GM23248 (cell line): ENCODE data around the gene C2CD2.

Experiments
- EZH2 ChIP-seq: fragments of 200-600 bp; sonication (generic); IDR thresholded peaks from 2 replicates; pipeline ENCODE4 v1.6.1; 2018; ENCODE audit warnings: antibody characterized with exemption, mild to moderate bottlenecking; ENCODE audit not compliant: insufficient read depth, poor library complexity, severe bottlenecking
- EZH2phosphoT487 ChIP-seq: fragments of 200-600 bp; sonication (generic); IDR thresholded peaks from 2 replicates; pipeline ENCODE4 v1.6.1; 2018; ENCODE audit warnings: antibody characterized with exemption, moderate library complexity, mild to moderate bottlenecking, low read depth; ENCODE audit not compliant: insufficient read depth

DNA sequence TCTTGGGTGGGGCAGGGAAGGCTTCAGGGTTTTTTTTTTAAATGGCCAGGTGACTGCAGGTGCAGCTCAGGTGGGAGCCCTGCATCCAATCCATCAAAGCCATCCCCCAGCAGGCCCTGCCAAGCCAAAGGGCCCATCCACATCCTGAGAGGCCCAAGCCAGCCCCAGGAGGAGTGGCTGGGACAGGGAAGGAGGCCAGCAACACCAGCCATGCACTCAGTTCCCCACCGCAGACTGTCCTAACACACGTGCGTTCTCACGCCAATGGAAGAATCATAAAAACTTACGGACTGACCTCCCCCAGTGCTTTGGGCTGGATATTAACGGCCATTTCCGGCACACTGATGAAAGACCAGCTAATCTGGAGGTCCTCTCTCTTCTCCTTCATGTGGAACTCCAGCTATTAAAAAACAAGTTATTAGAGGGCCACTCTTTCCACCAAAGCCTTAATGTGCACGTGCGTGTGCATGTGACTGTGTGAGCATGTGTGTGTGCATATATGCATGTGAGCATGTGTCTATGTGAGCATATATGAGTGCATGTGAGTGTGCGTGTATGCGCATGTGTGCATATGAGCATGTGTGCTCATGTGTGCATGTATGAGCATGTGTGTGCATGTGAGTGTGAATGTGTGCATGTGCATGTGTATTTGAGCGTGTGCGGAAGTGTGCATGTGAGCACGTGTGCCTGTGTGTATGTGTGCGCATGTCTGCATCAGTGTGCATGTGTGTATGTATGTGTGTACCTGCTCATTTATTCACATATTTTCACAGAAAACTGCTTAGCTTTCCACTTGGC is 35.1 kb downstream of the C2CD2 start:
- TF ChIP-seq EZH2phosphoT487: no peak
- no peak for TF ChIP-seq EZH2
